Duodenal mucosa (tissue), 2 donors: ENCODE measurements around the gene GRIN2A.
A peak's percentile ranks its signal among the peaks of the same experiment; 100 is the strongest.

Experiments used
- H3K27ac ChIP-seq: one replicate; pipeline ENCODE4 v1.7.0; 2013; ENCODE audit warnings: low read depth, low read length
- H3K27me3 ChIP-seq, 2 donors: one replicate each; pipeline ENCODE4 v1.7.0; 2013; ENCODE audit warnings: low read length in 2 of 2, control low read depth in 1 of 2; ENCODE audit not compliant: insufficient read depth in 2 of 2, control insufficient read depth in 1 of 2
- H3K36me3 ChIP-seq, 2 donors: one replicate each; pipeline ENCODE4 v1.7.0; 2013; ENCODE audit warnings: low read length in 2 of 2, control low read depth in 1 of 2; ENCODE audit not compliant: insufficient read depth in 2 of 2, control insufficient read depth in 1 of 2
- H3K4me1 ChIP-seq, 2 donors: one replicate each; pipeline ENCODE4 v1.7.0; 2013; ENCODE audit warnings: low read length in 2 of 2, control low read depth in 1 of 2; ENCODE audit not compliant: insufficient read depth in 2 of 2, control insufficient read depth in 1 of 2
- H3K4me3 ChIP-seq, 2 donors: one replicate each; pipeline ENCODE4 v1.7.0; 2013; ENCODE audit warnings: low read length in 2 of 2, low read depth in 1 of 2
- H3K9ac ChIP-seq, 2 donors: one replicate each; pipeline ENCODE4 v1.7.0; 2013; ENCODE audit warnings: low read length in 2 of 2, low read depth in 1 of 2
- H3K9me3 ChIP-seq, 2 donors: one replicate each; pipeline ENCODE4 v1.7.0; 2013; ENCODE audit warnings: low read length in 2 of 2, control low read depth in 1 of 2; ENCODE audit not compliant: control insufficient read depth in 1 of 2

The GRIN2A gene

DNA sequence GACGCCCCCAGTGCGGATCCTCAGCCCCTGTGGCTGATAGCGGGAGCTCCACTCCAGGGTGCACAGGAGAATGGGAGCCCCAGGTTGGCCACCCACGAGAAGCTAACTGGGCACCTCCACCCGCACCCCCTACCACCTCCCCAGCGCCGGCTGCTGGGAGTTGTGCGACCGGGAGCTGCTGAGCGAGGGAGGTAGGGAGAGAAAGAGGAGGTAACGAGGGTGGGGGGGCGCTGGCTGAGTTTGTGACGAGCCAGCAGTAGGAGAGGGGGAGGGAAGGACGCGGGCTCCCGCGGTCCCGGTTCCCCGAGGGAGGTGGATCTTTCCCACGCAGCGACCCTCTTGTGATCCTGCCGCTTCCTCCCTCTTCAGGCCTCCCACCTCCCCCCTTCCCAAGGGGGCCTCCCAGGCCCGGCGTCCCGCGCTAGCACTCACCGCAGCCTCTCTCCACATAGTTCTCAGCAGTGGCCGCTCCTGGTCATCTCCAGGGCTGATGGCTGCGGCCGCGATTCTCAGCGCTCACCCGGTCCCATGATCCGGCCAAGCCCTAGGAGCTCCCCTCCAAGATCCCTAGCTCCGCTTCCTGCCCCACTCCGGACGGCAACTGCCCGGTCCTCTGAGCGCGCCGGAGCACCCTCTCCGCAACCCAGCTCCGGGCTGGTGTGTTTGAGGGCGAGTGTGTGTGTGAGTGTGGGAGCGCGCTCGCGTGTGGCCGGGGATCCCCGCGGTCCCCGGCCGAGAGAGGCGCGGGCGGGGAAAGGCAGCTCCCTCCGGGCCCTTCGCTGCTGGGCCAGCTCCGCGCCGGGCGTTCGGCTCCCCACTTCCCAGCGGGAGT lies at the start of gene GRIN2A:
TSS of gene GRIN2A (minus strand) at position 207 of the 832 bp plus-strand sequence. CDS start 2,017 bp downstream, outside the sequence.
- H3K4me1 ChIP-seq = peaks cover 10 to 11% of the 10 kb centered on the region in 2 donors
- no peak within 1 kb of the TSS for H3K27ac ChIP-seq
- no peaks in the 10 kb centered on the region for H3K9me3 ChIP-seq
- peaks cover 38 to 39% of the 10 kb centered on the region in 2 donors for H3K27me3 ChIP-seq
- H3K4me3 ChIP-seq = peak within 1 kb of the TSS; percentile 58 to 67
- H3K36me3 ChIP-seq = no peaks in the 10 kb centered on the region
- H3K9ac ChIP-seq = no peak within 1 kb of the TSS

DNA sequence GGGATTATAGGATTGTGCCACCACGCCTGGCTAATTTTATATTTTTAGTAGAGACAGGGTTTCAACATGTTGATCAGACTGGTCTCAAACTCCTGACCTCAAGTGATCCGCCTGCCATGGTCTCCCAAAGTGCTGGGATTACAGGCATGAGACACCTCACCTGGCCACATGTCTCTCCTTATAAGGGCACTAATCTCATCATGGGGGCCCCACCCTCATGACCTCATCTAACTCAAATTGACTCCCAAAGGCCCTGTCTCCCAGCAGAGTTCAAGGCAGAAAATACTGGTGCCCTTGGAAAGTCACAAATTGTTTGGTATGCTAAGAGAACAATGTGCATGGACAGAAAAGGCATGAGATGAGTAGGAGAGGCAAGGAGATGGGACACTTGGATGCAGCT lies 49.3 kb upstream of the GRIN2A start:
- Histone ChIP-seq H3K9me3 (peaks cover 9% of the 10 kb centered on the region in 2 donors), H3K9ac (no peak overlapping the region), H3K4me1 (no peaks in the 10 kb centered on the region), H3K27ac (no peak overlapping the region), H3K27me3 (no peaks in the 10 kb centered on the region), H3K4me3 (no peak overlapping the region), H3K36me3 (no peaks in the 10 kb centered on the region)

DNA sequence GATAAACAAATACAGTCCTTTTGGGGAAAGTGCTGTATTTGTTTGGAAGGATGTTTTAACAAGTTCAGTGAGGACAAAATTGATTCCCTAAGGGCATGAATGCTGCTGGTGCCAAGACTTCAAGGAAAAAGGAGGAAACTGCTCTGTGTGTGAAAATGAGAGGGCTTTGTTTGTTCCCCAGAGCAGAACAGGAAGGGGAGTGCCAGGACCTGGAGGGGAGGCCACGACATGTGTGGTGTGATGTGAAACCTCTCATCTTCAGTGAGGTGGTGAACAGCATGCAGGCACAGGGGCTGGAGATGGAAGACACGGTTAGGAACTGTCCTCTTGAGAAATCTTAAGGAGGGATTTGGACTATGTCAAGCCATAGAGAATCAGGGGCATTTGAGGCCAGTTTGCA lies 46.6 kb upstream of the GRIN2A start:
- no peak overlapping the region for H3K9ac ChIP-seq
- no peaks in the 10 kb centered on the region for H3K36me3 ChIP-seq
- no peaks in the 10 kb centered on the region for H3K27me3 ChIP-seq
- H3K27ac ChIP-seq = no peak overlapping the region
- no peak overlapping the region for H3K4me3 ChIP-seq
- H3K4me1 ChIP-seq = no peaks in the 10 kb centered on the region
- peaks cover 9% of the 10 kb centered on the region in 2 donors for H3K9me3 ChIP-seq

DNA sequence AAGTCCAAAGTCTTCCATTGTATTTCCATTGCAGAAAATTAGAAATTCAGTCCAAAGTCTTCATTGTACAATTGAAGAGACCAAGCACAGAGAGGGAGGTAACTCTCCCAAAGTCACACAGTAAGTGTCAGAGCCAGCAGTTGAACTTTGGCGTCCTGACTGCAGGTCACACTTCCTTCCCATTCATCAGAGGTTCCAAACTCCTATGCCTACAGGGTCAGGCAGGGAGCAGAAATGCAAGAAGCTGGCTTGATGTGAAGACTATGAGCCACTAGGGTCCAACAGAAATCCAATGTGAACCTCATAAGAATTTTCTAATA lies 44.7 kb upstream of the GRIN2A start:
- Histone ChIP-seq H3K4me1 (no peaks in the 10 kb centered on the region), H3K9ac (no peak overlapping the region), H3K36me3 (no peaks in the 10 kb centered on the region), H3K27ac (no peak overlapping the region), H3K9me3 (peaks cover 0 to 4% of the 10 kb centered on the region in 2 donors), H3K27me3 (peaks cover 0 to 3% of the 10 kb centered on the region in 2 donors), H3K4me3 (no peak overlapping the region)

DNA sequence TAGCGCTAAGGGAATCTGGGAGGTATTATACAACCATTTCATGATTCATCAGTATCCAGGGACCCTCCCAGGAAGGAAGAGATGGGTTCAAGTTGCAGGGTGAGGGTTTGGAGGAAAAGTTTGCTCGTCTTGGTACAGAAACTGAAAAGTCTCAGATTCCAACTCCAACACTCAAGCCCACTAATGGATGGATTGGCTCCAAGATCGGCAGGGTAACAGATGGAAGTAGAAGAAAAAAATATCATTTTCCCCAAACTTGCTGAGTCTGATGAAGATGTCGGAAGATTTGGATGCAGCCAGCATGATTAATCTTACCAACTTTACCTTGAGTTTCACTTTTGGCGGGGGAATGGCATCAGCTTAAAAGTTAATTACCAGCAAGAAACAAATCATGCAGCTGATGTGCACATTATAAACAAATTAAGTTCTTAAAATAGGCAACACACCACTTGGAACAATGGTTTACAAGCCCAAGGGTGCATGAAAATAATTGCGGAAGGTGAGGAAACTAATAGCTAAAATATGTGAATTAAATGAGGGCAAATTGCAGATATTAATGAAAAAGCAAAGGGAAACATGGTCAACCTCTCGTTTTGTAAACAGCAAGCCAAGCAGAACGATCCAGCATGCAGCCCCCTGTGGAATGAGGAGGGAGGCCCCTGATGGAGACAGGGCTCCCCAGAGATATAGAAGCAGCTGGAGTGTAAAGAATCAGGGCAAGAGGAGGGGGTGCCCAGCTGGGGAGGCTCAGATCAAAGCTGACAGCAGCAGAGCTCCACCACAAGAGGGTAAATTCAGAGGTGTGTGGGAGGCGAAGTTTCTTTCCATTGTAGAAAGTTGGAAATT lies 44.1 kb upstream of the GRIN2A start:
- Histone ChIP-seq H3K9ac (no peak overlapping the region), H3K27ac (no peak overlapping the region), H3K4me3 (no peak overlapping the region), H3K9me3 (no peaks in the 10 kb centered on the region), H3K4me1 (no peaks in the 10 kb centered on the region), H3K27me3 (peaks cover 0 to 3% of the 10 kb centered on the region in 2 donors), H3K36me3 (no peaks in the 10 kb centered on the region)

DNA sequence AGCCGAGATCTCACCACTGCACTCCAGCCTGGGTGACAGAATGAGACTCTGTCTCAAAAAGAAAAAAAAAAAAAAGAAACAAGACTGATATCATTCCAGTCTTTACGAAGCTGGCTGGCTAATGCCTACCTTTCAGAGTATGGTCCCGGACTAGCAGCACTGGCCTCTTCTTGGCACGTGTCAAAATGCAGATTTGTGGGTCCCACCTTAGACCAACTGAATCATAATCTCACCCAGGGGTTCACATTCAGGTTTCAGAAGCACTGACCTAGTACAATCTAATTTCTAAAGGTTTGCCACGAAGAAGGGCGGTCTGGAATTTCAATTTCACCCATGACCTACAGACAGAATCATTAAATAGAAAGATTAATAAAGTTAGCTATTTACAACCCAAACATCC lies 43.4 kb upstream of the GRIN2A start:
- Histone ChIP-seq H3K36me3 (no peaks in the 10 kb centered on the region), H3K9ac (no peak overlapping the region), H3K27me3 (peaks cover 0 to 3% of the 10 kb centered on the region in 2 donors)

DNA sequence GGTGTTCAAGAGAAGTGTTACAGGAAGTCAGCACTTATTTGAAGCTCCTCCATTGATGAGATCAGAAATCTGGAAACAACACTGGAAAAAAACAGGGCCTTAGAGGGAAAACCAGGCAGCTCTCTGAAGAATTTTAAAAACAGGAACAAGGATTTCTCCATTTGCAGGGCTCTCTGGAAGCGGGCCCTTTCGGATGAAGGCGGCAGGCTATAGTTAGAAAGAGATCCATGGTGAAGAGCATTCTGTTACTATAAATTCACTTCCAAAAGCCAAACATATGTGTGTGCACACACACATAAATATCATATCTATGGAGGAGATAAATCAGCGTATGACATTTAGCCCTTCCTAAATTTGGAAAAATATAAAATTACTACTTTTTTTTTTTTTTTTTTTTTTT lies 42.6 kb upstream of the GRIN2A start:
- H3K27ac ChIP-seq = no peak overlapping the region
- no peaks in the 10 kb centered on the region for H3K9me3 ChIP-seq
- no peak overlapping the region for H3K9ac ChIP-seq
- no peak overlapping the region for H3K4me3 ChIP-seq
- peaks cover 0 to 3% of the 10 kb centered on the region in 2 donors for H3K27me3 ChIP-seq
- H3K36me3 ChIP-seq = no peaks in the 10 kb centered on the region
- H3K4me1 ChIP-seq = peaks cover 0 to 2% of the 10 kb centered on the region in 2 donors

More for the DNA sequence above, 43.4 kb upstream of the GRIN2A start:
- no peaks in the 10 kb centered on the region for H3K9me3 ChIP-seq
- H3K4me3 ChIP-seq = no peak overlapping the region
- H3K27ac ChIP-seq = no peak overlapping the region
- H3K4me1 ChIP-seq = no peaks in the 10 kb centered on the region

DNA sequence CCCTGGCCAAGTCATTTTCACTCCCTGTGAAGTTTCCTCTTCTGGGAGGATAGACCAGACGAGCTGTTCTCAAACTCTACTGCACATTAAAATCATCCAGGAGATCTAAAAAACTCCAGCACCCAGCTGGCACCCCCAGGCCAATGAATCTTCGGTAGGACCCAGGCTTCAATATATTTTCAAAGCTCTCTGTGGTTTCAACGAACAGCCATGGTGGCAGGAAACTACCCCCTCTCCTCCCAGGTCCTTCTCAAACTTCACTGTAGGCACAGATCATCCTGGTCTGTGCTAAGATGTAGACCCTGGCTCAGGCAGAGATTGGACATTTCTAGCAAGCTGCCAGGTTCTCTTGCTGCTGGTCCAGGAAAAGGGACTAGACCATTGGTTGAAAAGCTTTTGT lies 38.7 kb upstream of the GRIN2A start:
- peaks cover 0 to 3% of the 10 kb centered on the region in 2 donors for H3K27me3 ChIP-seq

DNA sequence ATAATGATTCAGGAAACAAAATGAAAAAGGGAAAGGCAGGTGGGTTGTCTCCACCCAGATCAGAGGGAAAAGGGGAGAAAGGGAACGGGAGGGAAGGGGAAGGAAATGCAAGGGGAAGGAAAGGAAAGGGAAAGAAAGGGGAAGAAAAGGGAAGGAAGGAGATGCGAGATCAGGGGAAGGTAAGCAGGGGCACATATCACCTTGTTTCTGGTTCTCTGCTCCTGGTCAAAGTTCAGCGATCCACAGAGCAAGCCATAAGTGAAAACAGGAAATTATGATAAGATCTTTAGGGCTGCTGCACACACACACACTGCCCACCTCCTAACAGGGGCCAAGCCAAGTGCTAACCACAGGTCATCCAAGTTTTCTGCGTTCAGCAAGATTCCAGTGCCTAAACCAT lies 37.5 kb upstream of the GRIN2A start:
- Histone ChIP-seq H3K36me3 (no peaks in the 10 kb centered on the region), H3K27ac (no peak overlapping the region), H3K9me3 (no peaks in the 10 kb centered on the region), H3K4me3 (no peak overlapping the region), H3K27me3 (peaks cover 0 to 3% of the 10 kb centered on the region in 2 donors), H3K4me1 (peaks cover 0 to 5% of the 10 kb centered on the region in 2 donors), H3K9ac (no peak overlapping the region)

More for the DNA sequence above, 38.7 kb upstream of the GRIN2A start:
- no peak overlapping the region for H3K27ac ChIP-seq
- H3K9me3 ChIP-seq = no peaks in the 10 kb centered on the region
- H3K36me3 ChIP-seq = no peaks in the 10 kb centered on the region
- H3K4me3 ChIP-seq = no peak overlapping the region
- H3K9ac ChIP-seq = no peak overlapping the region
- H3K4me1 ChIP-seq = peaks cover 0 to 5% of the 10 kb centered on the region in 2 donors
